ENCODE measurements around the gene HYAL4. TPM values are rescaled to one million over a fixed set of nuclear protein-coding genes. Genes with fewer than 3 reads are reported as not detected.
"Not testable (repeated sequence)": the region's sequence is repeated elsewhere in the genome, so short reads cannot be mapped to it uniquely, and the experiment has no call there.

Gene HYAL4
- total RNA-seq, 2 donors from 2014 or later, result not detected

- TF ChIP-seq, protein P1, sequence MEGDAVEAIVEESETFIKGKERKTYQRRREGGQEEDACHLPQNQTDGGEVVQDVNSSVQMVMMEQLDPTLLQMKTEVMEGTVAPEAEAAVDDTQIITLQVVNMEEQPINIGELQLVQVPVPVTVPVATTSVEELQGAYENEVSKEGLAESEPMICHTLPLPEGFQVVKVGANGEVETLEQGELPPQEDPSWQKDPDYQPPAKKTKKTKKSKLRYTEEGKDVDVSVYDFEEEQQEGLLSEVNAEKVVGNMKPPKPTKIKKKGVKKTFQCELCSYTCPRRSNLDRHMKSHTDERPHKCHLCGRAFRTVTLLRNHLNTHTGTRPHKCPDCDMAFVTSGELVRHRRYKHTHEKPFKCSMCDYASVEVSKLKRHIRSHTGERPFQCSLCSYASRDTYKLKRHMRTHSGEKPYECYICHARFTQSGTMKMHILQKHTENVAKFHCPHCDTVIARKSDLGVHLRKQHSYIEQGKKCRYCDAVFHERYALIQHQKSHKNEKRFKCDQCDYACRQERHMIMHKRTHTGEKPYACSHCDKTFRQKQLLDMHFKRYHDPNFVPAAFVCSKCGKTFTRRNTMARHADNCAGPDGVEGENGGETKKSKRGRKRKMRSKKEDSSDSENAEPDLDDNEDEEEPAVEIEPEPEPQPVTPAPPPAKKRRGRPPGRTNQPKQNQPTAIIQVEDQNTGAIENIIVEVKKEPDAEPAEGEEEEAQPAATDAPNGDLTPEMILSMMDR (IDR thresholded peaks at IDR 0.05), result no peak
- ATAC-seq (no peak), DNase-seq (no peak)
- H3K9me3 ChIP-seq, result no peaks in the 10 kb centered on the region
- intact Hi-C loops (cut with DNase I), result no loop called here
- no peaks in the 10 kb centered on the region for H3K4me1 ChIP-seq
- H3K27me3 ChIP-seq, result no peaks in the 10 kb centered on the region
- no peak overlapping the region for H3K4me3 ChIP-seq
- H3K27ac ChIP-seq, result no peak overlapping the region
- H3K36me3 ChIP-seq (replicated peaks in 1 of 2; ENCODE audit: insufficient read depth in 1 of 2, low read depth in 2 of 2), result no peaks in the 10 kb centered on the region
- 70 to 82% methylated on average over 1 of the region's 1 CpG for WGBS, 2 donors
Observed at GRCh38 chr7:123845823-123846216, 851 bp downstream of the HYAL4 start.

DNA sequence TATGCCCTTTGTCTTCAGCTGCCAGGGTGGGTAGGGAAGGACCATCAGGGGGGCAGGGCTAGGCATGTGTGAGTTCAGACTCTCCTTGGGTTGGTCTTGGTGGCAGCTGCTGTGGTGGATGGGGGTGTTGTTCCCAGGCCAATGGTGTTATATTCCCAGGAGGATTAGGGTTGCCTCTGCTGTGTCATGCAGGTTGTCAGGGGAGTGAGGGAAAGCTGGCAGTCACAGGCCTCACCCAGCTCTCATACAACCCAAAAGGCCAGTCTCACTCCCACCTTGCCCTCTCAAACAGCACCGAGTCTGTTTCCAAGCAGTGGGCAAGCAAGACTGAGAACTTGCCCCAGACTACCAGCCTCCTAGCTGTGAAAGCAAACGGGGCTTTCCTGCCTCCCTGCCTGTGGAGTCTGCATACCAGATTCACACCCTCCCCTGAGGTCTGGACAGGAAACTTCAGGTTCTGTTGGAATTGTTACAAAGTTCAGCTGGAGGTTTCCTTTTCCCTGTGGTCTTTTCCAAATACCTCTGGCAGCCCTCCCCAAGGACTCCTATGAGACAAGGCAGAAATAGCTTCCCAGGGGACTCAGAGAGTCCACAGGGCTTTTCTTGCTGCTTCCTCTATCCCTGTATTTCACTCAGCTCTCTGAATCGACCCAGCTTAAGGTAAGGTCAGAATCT, 1.4 kb downstream of the HYAL4 start:
- H3K4me1 ChIP-seq, result no peaks in the 10 kb centered on the region
- H3K36me3 ChIP-seq (replicated peaks in 1 of 2; ENCODE audit: insufficient read depth in 1 of 2, low read depth in 2 of 2), result no peaks in the 10 kb centered on the region
- no peaks in the 10 kb centered on the region for H3K9me3 ChIP-seq
- H3K27ac ChIP-seq, result no peak overlapping the region
- no peak overlapping the region for H3K4me3 ChIP-seq
- intact Hi-C loops (cut with DNase I), result no loop called here
- ATAC-seq (no peak), DNase-seq (no peak)
- TF ChIP-seq, protein P1 (IDR thresholded peaks at IDR 0.05), result no peak
- no peak for TF ChIP-seq POLR2A (IDR thresholded peaks at IDR 0.05)
- no peaks in the 10 kb centered on the region for H3K27me3 ChIP-seq
- 56 to 64% methylated on average over 2 to 3 of the region's 3 CpGs for WGBS, 2 donors

DNA sequence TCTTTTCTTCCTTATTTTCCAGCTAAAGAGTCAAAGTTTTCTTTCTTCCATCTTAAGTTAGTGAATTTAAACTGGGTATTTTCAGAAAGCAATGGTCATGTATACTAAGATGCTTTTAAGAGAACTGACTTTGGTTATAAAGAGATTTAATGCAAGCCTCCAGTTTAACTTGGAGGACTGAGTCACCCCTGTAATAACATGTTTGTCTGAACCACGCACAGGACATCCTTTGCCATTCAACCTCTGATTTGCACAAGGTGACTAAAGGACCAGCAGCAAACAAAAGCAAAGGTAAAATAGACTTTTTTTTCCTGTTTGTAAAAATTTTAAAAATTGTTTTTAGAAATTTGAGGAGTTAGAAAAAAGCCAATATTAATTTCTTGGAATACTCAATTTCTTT, 2.9 kb downstream of the HYAL4 start:
- no peak overlapping the region for H3K4me3 ChIP-seq
- TF ChIP-seq POLR2A (IDR thresholded peaks at IDR 0.05), result no peak
- TF ChIP-seq, protein P1 (IDR thresholded peaks at IDR 0.05), result no peak
- H3K27me3 ChIP-seq, result no peaks in the 10 kb centered on the region
- no peak overlapping the region for H3K27ac ChIP-seq
- no peaks in the 10 kb centered on the region for H3K9me3 ChIP-seq
- whole genome bisulfite sequencing, 2 donors, result 96 to 100% methylated on average over 1 of the region's 1 CpG
- no peak for ATAC-seq
- H3K36me3 ChIP-seq (replicated peaks in 1 of 2; ENCODE audit: insufficient read depth in 1 of 2, low read depth in 2 of 2), result no peaks in the 10 kb centered on the region
- DNase-seq, result no peak
- H3K4me1 ChIP-seq, result no peaks in the 10 kb centered on the region
- intact Hi-C loops (cut with DNase I), result no loop called here

DNA sequence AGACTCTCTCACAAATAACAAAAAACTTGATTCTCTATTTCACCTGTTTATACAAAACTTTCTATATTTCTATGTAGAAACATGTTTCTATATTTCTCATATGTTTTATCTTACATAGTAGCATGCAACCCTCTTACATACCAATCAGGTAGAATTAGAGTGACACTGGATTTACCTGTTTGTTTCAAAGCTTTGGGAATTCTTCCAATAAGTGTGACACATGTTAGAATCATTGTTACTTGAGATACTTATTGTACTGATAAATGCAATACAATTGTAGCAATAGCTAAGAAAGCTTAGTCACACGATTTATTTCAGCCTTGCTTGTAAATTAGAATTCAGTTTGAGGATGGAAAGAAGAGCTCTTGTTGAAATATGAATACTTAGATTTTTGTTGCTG, 4.9 kb downstream of the HYAL4 start:
- Histone ChIP-seq H3K27ac (no peak overlapping the region), H3K4me1 (no peaks in the 10 kb centered on the region), H3K9me3 (no peaks in the 10 kb centered on the region), H3K36me3 (replicated peaks in 1 of 2; ENCODE audit: insufficient read depth in 1 of 2, low read depth in 2 of 2) (no peaks in the 10 kb centered on the region), H3K27me3 (no peaks in the 10 kb centered on the region), H3K4me3 (no peak overlapping the region)
- intact Hi-C loops (cut with DNase I), result no loop called here
- WGBS, 2 donors, result 81 to 91% methylated on average over 1 of the region's 1 CpG
- TF ChIP-seq, protein P1 (IDR thresholded peaks at IDR 0.05), result no peak
- TF ChIP-seq POLR2A (IDR thresholded peaks at IDR 0.05), result no peak
- ATAC-seq, result no peak
- no peak for DNase-seq

- H3K4me3 ChIP-seq; H3K4me1 ChIP-seq; intact Hi-C loops (cut with DNase I); ATAC-seq; H3K27ac ChIP-seq; DNase-seq; H3K36me3 ChIP-seq (replicated peaks in 1 of 2; ENCODE audit: insufficient read depth in 1 of 2, low read depth in 2 of 2); H3K9me3 ChIP-seq; H3K27me3 ChIP-seq: not testable (repeated sequence)
- WGBS, 2 donors, result 93 to 97% methylated on average over 5 of the region's 5 CpGs
Observed at GRCh38 chr7:123851404-123851803, 6.4 kb downstream of the HYAL4 start.

GRCh38 chr7:123854291-123854690, 9.3 kb downstream of the HYAL4 start:
- ATAC-seq; H3K27me3 ChIP-seq; H3K9me3 ChIP-seq; DNase-seq; H3K4me3 ChIP-seq; H3K27ac ChIP-seq; intact Hi-C loops (cut with DNase I); H3K36me3 ChIP-seq (replicated peaks in 1 of 2; ENCODE audit: insufficient read depth in 1 of 2, low read depth in 2 of 2); H3K4me1 ChIP-seq: not testable (repeated sequence)
- WGBS, 2 donors, result 72 to 75% methylated on average over 2 of the region's 2 CpGs

Measured in body of pancreas (tissue), 4 donors.